Measurements from ENCODE around the gene TMEM248.

DNA sequence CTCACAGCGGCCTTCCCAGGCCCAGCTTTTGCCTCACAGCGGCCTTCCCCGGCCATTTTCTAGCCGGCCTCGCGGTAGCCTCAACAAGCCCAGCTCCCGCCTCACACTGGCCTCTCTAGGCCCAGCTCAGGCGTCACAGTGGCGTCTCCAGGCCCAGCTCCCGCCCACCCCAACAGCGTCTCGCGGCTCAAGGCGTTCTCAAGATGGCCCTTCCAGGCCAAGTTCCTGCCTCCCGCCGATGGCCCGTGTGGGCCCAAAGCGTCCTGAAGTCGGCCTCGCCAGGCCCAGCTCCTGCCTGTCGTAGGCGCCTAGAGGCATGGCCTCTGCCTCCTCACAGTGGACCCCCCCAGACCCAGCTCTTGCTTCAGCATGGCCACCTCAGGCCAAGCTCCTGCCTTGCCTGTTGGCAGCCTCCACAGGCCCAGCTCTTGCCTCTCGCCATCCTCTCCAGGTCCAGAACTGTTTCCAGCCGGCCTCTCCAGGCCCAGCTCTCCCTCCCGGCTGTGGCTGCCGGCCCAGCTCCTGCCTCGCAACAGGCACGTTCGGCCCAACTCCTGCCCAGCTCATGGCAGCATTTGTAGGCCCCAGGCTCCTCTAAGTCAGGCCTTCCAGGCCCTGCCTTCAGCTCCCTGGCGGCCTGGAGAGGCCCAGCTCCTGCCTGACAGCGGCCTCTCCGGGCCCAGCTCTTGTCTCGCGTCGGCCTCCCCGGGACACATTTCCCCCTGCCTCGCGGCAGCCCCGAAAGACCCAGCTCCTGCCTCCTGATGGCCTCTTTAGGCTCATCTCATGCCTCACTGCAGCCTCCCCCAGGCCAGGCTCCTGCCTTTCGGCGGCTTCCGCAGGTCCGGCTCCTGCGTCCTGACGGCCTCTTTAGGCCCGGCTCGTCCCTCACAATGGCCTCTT, 18.8 kb upstream of the TMEM248 start:
- TF ChIP-seq EP300 (IDR thresholded peaks at IDR 0.05) (no peak), POLR2A (IDR thresholded peaks at IDR 0.05) (no peak), POLR2AphosphoS5 (IDR thresholded peaks at IDR 0.05) (no peak)
- TF ChIP-seq, protein P1, sequence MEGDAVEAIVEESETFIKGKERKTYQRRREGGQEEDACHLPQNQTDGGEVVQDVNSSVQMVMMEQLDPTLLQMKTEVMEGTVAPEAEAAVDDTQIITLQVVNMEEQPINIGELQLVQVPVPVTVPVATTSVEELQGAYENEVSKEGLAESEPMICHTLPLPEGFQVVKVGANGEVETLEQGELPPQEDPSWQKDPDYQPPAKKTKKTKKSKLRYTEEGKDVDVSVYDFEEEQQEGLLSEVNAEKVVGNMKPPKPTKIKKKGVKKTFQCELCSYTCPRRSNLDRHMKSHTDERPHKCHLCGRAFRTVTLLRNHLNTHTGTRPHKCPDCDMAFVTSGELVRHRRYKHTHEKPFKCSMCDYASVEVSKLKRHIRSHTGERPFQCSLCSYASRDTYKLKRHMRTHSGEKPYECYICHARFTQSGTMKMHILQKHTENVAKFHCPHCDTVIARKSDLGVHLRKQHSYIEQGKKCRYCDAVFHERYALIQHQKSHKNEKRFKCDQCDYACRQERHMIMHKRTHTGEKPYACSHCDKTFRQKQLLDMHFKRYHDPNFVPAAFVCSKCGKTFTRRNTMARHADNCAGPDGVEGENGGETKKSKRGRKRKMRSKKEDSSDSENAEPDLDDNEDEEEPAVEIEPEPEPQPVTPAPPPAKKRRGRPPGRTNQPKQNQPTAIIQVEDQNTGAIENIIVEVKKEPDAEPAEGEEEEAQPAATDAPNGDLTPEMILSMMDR (IDR thresholded peaks at IDR 0.05) = no peak
